CD4-positive, alpha-beta memory T cell (primary cell): Measurements from ENCODE around the gene RANBP3L. TPM values are rescaled to one million over a fixed set of nuclear protein-coding genes. Genes with fewer than 3 reads are reported as not detected.
A peak's percentile ranks its signal among the peaks of the same experiment; 100 is the strongest.
"Not testable (repeated sequence)": the region's sequence is repeated elsewhere in the genome, so short reads cannot be mapped to it uniquely, and the experiment has no call there.

Experiments used
- CTCF ChIA-PET: fragments of 350-600 bp; sonication (Branson Sonifier 250); formaldehyde crosslinking; loops from one replicate; lab custom pipeline; 2021; ENCODE audit warnings: inconsistent platforms; ENCODE audit not compliant: partially characterized antibody; lab: Charles Lee
- POLR2A ChIA-PET: fragments of 350-600 bp; sonication (Branson Sonifier 250); formaldehyde crosslinking; loops from one replicate; lab custom pipeline; 2021; ENCODE audit not compliant: partially characterized antibody; lab: Charles Lee
- DNase-seq, 5 donors: peaks; one replicate each; pipeline versions ENCODE4 v3.0.0 to v3.0.0-alpha.2; 2020 to 2022; ENCODE audit warnings: mixed read lengths in 1 of 5
- H3K27ac ChIP-seq: one replicate; pipeline ENCODE4 v1.7.0; 2013; ENCODE audit warnings: low read depth, low read length
- H3K27me3 ChIP-seq: 2 replicates; pipeline ENCODE4 v1.7.0; 2013; ENCODE audit warnings: mild to moderate bottlenecking, low read length, moderate library complexity; ENCODE audit not compliant: insufficient read depth
- H3K36me3 ChIP-seq: 2 replicates; pipeline ENCODE4 v1.7.0; 2013; ENCODE audit warnings: mild to moderate bottlenecking, low read length, moderate library complexity; ENCODE audit not compliant: insufficient read depth
- H3K4me1 ChIP-seq: 2 replicates; pipeline ENCODE4 v1.7.0; 2013; ENCODE audit warnings: mild to moderate bottlenecking, low read length, moderate library complexity; ENCODE audit not compliant: insufficient read depth
- H3K4me3 ChIP-seq, 2 donors: one replicate each; pipeline ENCODE4 v1.7.0; 2013; ENCODE audit warnings: low read length in 2 of 2, mild to moderate bottlenecking in 1 of 2
- H3K9me3 ChIP-seq, 2 donors: one replicate each; pipeline ENCODE4 v1.7.0; 2013; ENCODE audit warnings: low read length in 2 of 2, control low read depth in 1 of 2; ENCODE audit not compliant: control insufficient read depth in 1 of 2
- H3K27ac Mint-ChIP-seq, 7 donors: one replicate each; pipeline ENCODE4 v1.8.0; 2020 to 2021; ENCODE audit warnings: mixed read lengths in 7 of 7, mild to moderate bottlenecking in 6 of 7, inconsistent platforms in 3 of 7, moderate library complexity in 3 of 7
- H3K27me3 Mint-ChIP-seq, 2 donors: one replicate each; pipeline ENCODE4 v1.8.0; 2020 to 2021; ENCODE audit warnings: mixed read lengths in 2 of 2
- H3K36me3 Mint-ChIP-seq, 2 donors: one replicate each; pipeline ENCODE4 v1.8.0; 2020 to 2021; ENCODE audit warnings: mixed read lengths in 2 of 2, inconsistent platforms in 1 of 2, mild to moderate bottlenecking in 1 of 2
- H3K4me1 Mint-ChIP-seq, 4 donors: one replicate each; pipeline ENCODE4 v1.8.0; 2020 to 2021; ENCODE audit warnings: mixed read lengths in 4 of 4, mild to moderate bottlenecking in 1 of 4
- H3K4me3 Mint-ChIP-seq, 8 donors: one replicate each; pipeline ENCODE4 v1.8.0; 2020 to 2021; ENCODE audit warnings: mixed read lengths in 8 of 8, mild to moderate bottlenecking in 7 of 8, moderate library complexity in 6 of 8, inconsistent platforms in 3 of 8
- H3K9me3 Mint-ChIP-seq, 8 donors: one replicate each; pipeline ENCODE4 v1.8.0; 2020 to 2021; ENCODE audit warnings: mixed read lengths in 8 of 8, mild to moderate bottlenecking in 5 of 8, inconsistent platforms in 3 of 8, moderate library complexity in 1 of 8
- intact Hi-C: fragments of 100-400 bp; cut with micrococcal nuclease; formaldehyde crosslinking; loops from one replicate; pipeline ENCODE4 v1.15.1; 2023
- polyA plus RNA-seq, 2 donors: library from polyadenylated mRNA; unstranded; fragments of 300-500 nt; fragmentation: Illumina TruSeq; gene quantifications; one replicate each; pipeline ENCODE4 v1.2.3, GENCODE V29; 2021
- total RNA-seq, 2 experiments: library from RNA; stranded (reverse); gene quantifications; one replicate each; pipeline ENCODE4 v1.2.3, GENCODE V29; 2021

Gene RANBP3L
- total and polyA plus RNA-seq, 4 experiments from 2014 or later, result not detected

- H3K36me3 Mint-ChIP-seq, result peaks cover 32 to 38% of the 10 kb centered on the region in 2 donors
- POLR2A ChIA-PET, result no interaction called here
- H3K27ac ChIP-seq, result no peak overlapping the region
- CTCF ChIA-PET, result no interaction called here
- no peaks in the 10 kb centered on the region for H3K4me1 Mint-ChIP-seq
- no peaks in the 10 kb centered on the region for H3K27me3 ChIP-seq
- no peaks in the 10 kb centered on the region for H3K27me3 Mint-ChIP-seq
- peaks cover 6% of the 10 kb centered on the region for H3K36me3 ChIP-seq
- peak overlapping the region in 1 of 8 donors; percentile 5 for H3K4me3 Mint-ChIP-seq
- DNase-seq, result no peak
- no peak overlapping the region for H3K27ac Mint-ChIP-seq
- H3K9me3 Mint-ChIP-seq, result no peaks in the 10 kb centered on the region
- intact Hi-C loops, result no loop called here
- H3K4me3 ChIP-seq, result no peak overlapping the region
- H3K9me3 ChIP-seq, result no peaks in the 10 kb centered on the region
- no peaks in the 10 kb centered on the region for H3K4me1 ChIP-seq
These were observed 92.9 kb downstream of the RANBP3L start for GRCh38 chr5:36208786-36209185.

GRCh38 chr5:36206913-36207312, 94.8 kb downstream of the RANBP3L start:
- DNase-seq, result no peak
- CTCF ChIA-PET, result interaction anchor here (1.3 kb wide), 1 partner anchor 35 kb away, joined by 6 read pairs; the partner anchor contains the start of gene NADK2

GRCh38 chr5:36205329-36205728, 96.4 kb downstream of the RANBP3L start:
- no peaks in the 10 kb centered on the region for H3K27me3 ChIP-seq
- no peaks in the 10 kb centered on the region for H3K27me3 Mint-ChIP-seq
- H3K9me3 ChIP-seq, result no peaks in the 10 kb centered on the region
- peaks cover 31 to 41% of the 10 kb centered on the region in 2 donors for H3K36me3 Mint-ChIP-seq
- no peaks in the 10 kb centered on the region for H3K4me1 Mint-ChIP-seq
- H3K4me3 ChIP-seq, result no peak overlapping the region
- no peak overlapping the region for H3K4me3 Mint-ChIP-seq
- H3K4me1 ChIP-seq, result no peaks in the 10 kb centered on the region
- intact Hi-C loops, result no loop called here
- H3K36me3 ChIP-seq, result no peaks in the 10 kb centered on the region
- H3K9me3 Mint-ChIP-seq, result no peaks in the 10 kb centered on the region
- H3K27ac ChIP-seq, result no peak overlapping the region
- ChIA-PET POLR2A (no interaction called here), CTCF (interaction anchor here (1.3 kb wide), 1 partner anchor 126 kb away, joined by 4 read pairs; no protein-coding TSS in a partner anchor)
- no peak for DNase-seq
- peak overlapping the region in 1 of 7 donors; percentile 32 for H3K27ac Mint-ChIP-seq

More at GRCh38 chr5:36206913-36207312, 94.8 kb downstream of the RANBP3L start:
- H3K27me3 Mint-ChIP-seq, result no peaks in the 10 kb centered on the region
- POLR2A ChIA-PET, result no interaction called here
- no peak overlapping the region for H3K27ac Mint-ChIP-seq
- no peaks in the 10 kb centered on the region for H3K9me3 Mint-ChIP-seq
- no peaks in the 10 kb centered on the region for H3K4me1 ChIP-seq
- no peaks in the 10 kb centered on the region for H3K4me1 Mint-ChIP-seq
- no peak overlapping the region for H3K4me3 Mint-ChIP-seq
- no peaks in the 10 kb centered on the region for H3K9me3 ChIP-seq
- H3K27ac ChIP-seq, result no peak overlapping the region
- no peaks in the 10 kb centered on the region for H3K27me3 ChIP-seq
- intact Hi-C loops, result no loop called here
- H3K36me3 Mint-ChIP-seq, result peaks cover 30 to 41% of the 10 kb centered on the region in 2 donors
- H3K36me3 ChIP-seq, result no peaks in the 10 kb centered on the region
- H3K4me3 ChIP-seq, result no peak overlapping the region

- H3K9me3 ChIP-seq, result no peaks in the 10 kb centered on the region
- CTCF ChIA-PET, result no interaction called here
- Mint-ChIP-seq H3K27ac (no peak overlapping the region), H3K36me3 (peaks cover 35 to 54% of the 10 kb centered on the region in 2 donors), H3K27me3 (no peaks in the 10 kb centered on the region), H3K4me1 (no peaks in the 10 kb centered on the region), H3K4me3 (peak overlapping the region in 1 of 8 donors; percentile 41), H3K9me3 (no peaks in the 10 kb centered on the region)
- H3K36me3 ChIP-seq, result peaks cover 7% of the 10 kb centered on the region
- H3K4me1 ChIP-seq, result no peaks in the 10 kb centered on the region
- DNase-seq, result no peak
- H3K27me3 ChIP-seq, result no peaks in the 10 kb centered on the region
- H3K4me3 ChIP-seq, result no peak overlapping the region
- intact Hi-C loops, result no loop called here
- POLR2A ChIA-PET, result no interaction called here
- H3K27ac ChIP-seq, result no peak overlapping the region
These were observed 99.2 kb downstream of the RANBP3L start for GRCh38 chr5:36202521-36202961.

GRCh38 chr5:36200513-36200912, 101.2 kb downstream of the RANBP3L start:
- H3K9me3 Mint-ChIP-seq, result no peaks in the 10 kb centered on the region
- no peak for DNase-seq
- CTCF ChIA-PET, result no interaction called here
- Histone ChIP-seq H3K4me1 (no peaks in the 10 kb centered on the region), H3K27me3 (no peaks in the 10 kb centered on the region), H3K9me3 (no peaks in the 10 kb centered on the region), H3K4me3 (no peak overlapping the region), H3K27ac (no peak overlapping the region), H3K36me3 (peaks cover 20% of the 10 kb centered on the region)
- intact Hi-C loops, result no loop called here
- H3K4me3 Mint-ChIP-seq, result no peak overlapping the region
- no peaks in the 10 kb centered on the region for H3K27me3 Mint-ChIP-seq
- POLR2A ChIA-PET, result no interaction called here
- H3K4me1 Mint-ChIP-seq, result no peaks in the 10 kb centered on the region
- H3K36me3 Mint-ChIP-seq, result peaks cover 34 to 64% of the 10 kb centered on the region in 2 donors
- H3K27ac Mint-ChIP-seq, result no peak overlapping the region

GRCh38 chr5:36199620-36200019, 102.1 kb downstream of the RANBP3L start:
- no peaks in the 10 kb centered on the region for H3K4me1 ChIP-seq
- DNase-seq, result no peak
- Mint-ChIP-seq H3K4me1 (no peaks in the 10 kb centered on the region), H3K27ac (no peak overlapping the region), H3K9me3 (no peaks in the 10 kb centered on the region), H3K4me3 (no peak overlapping the region), H3K36me3 (peaks cover 35 to 65% of the 10 kb centered on the region in 2 donors), H3K27me3 (no peaks in the 10 kb centered on the region)
- intact Hi-C loops, result no loop called here
- H3K4me3 ChIP-seq, result no peak overlapping the region
- H3K36me3 ChIP-seq, result peaks cover 25% of the 10 kb centered on the region
- CTCF ChIA-PET, result no interaction called here
- no peaks in the 10 kb centered on the region for H3K27me3 ChIP-seq
- POLR2A ChIA-PET, result no interaction called here
- H3K9me3 ChIP-seq, result no peaks in the 10 kb centered on the region
- no peak overlapping the region for H3K27ac ChIP-seq

GRCh38 chr5:36198783-36199182, 102.9 kb downstream of the RANBP3L start:
- POLR2A ChIA-PET, H3K9me3 Mint-ChIP-seq, CTCF ChIA-PET: not testable (repeated sequence)

More at GRCh38 chr5:36198783-36199182, 102.9 kb downstream of the RANBP3L start:
- H3K27me3 Mint-ChIP-seq, H3K4me3 Mint-ChIP-seq, H3K27me3 ChIP-seq, H3K4me1 Mint-ChIP-seq, H3K4me3 ChIP-seq, H3K4me1 ChIP-seq, H3K27ac Mint-ChIP-seq, DNase-seq, H3K27ac ChIP-seq, H3K9me3 ChIP-seq, intact Hi-C loops: not testable (repeated sequence)
- H3K36me3 Mint-ChIP-seq, result peaks cover 37 to 63% of the 10 kb centered on the region in 2 donors
- H3K36me3 ChIP-seq, result peaks cover 26% of the 10 kb centered on the region
